Ishikawa (cell line): ENCODE data around the gene SLC1A2.

Source experiments
- CEBPB ChIP-seq: IDR thresholded peaks from 2 replicates; pipeline ENCODE4 v1.6.1; 2012
- CREB1 ChIP-seq: IDR thresholded peaks from 2 replicates; pipeline ENCODE4 v1.6.1; 2012; ENCODE audit warnings: low read depth
- RAD21 ChIP-seq: IDR thresholded peaks from 2 replicates; pipeline ENCODE4 v1.6.1; 2012; ENCODE audit warnings: low read depth

DNA sequence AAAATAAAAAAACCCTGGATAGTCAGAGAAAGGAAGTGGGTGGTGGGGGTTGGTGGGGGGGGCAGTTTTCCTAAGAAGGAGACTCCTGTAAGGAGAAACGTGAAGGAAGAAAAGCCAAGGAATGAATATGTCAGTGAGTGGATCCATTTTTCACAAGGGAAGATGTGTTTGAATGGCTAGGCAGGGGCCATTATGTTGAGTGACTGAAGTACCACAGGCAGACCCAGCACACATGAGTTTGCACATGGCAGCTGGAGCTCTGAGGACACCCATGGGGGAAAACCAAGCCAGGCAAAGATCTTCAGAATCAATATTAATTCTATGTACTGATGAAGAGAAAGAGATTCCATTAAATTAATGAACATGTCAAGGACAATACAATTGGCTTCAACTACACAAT is 212.7 kb downstream of the SLC1A2 start:
- TF ChIP-seq CREB1 (no peak), CEBPB (no peak), RAD21 (no peak)
